IPS DF 6.9 (cell line): Measurements from ENCODE around the gene USP2.

Experiments
- DNase-seq: peaks from one replicate; pipeline ENCODE4 v3.0.0-alpha.2; 2013; ENCODE audit warnings: low read depth, low spot score
- H3K27ac ChIP-seq: one replicate; pipeline ENCODE4 v1.5.1; 2013; ENCODE audit warnings: low read length, control low read depth
- H3K27me3 ChIP-seq: 2 replicates; pipeline ENCODE4 v1.6.1; 2013; ENCODE audit warnings: mild to moderate bottlenecking, low read length; ENCODE audit not compliant: control insufficient read depth, insufficient read depth
- H3K36me3 ChIP-seq: 2 replicates; pipeline ENCODE4 v1.6.1; 2013; ENCODE audit warnings: low read length; ENCODE audit not compliant: control insufficient read depth, insufficient read depth
- H3K4me1 ChIP-seq: 2 replicates; pipeline ENCODE4 v1.6.1; 2013; ENCODE audit warnings: low read length; ENCODE audit not compliant: control insufficient read depth, insufficient read depth
- H3K4me3 ChIP-seq: 2 replicates; pipeline ENCODE4 v1.5.1; 2013; ENCODE audit warnings: mild to moderate bottlenecking, low read length
- H3K9me3 ChIP-seq: 2 replicates; pipeline ENCODE4 v1.6.1; 2013; ENCODE audit warnings: low read length, inconsistent platforms; ENCODE audit not compliant: control insufficient read depth, insufficient read depth
- WGBS: extraction: QIAGEN DNeasy Blood & Tissue Kit; methylation state at CpG from one replicate; pipeline ENCODE4 v1.1.7; 2013; ENCODE audit warnings: mixed read lengths, missing lambda C conversion rate; ENCODE audit not compliant: insufficient read length, insufficient coverage; 5-methylcytosine and 5-hydroxymethylcytosine counted together

The USP2 gene

GRCh38 chr11:119335091-119335654 lies 46.3 kb downstream of the USP2 start:
- Histone ChIP-seq H3K4me3 (peak overlapping the region; percentile 66; the same call in 1 of the 2 replicates), H3K27ac (no peak overlapping the region), H3K4me1 (peaks cover 13% of the 10 kb centered on the region), H3K36me3 (peaks cover 4% of the 10 kb centered on the region; the same call in 1 of the 2 replicates), H3K27me3 (peaks cover 4% of the 10 kb centered on the region), H3K9me3 (no peaks in the 10 kb centered on the region)
- DNase-seq = no peak
- no CpG with 5 or more reads among the region's 15 CpGs for WGBS

DNA sequence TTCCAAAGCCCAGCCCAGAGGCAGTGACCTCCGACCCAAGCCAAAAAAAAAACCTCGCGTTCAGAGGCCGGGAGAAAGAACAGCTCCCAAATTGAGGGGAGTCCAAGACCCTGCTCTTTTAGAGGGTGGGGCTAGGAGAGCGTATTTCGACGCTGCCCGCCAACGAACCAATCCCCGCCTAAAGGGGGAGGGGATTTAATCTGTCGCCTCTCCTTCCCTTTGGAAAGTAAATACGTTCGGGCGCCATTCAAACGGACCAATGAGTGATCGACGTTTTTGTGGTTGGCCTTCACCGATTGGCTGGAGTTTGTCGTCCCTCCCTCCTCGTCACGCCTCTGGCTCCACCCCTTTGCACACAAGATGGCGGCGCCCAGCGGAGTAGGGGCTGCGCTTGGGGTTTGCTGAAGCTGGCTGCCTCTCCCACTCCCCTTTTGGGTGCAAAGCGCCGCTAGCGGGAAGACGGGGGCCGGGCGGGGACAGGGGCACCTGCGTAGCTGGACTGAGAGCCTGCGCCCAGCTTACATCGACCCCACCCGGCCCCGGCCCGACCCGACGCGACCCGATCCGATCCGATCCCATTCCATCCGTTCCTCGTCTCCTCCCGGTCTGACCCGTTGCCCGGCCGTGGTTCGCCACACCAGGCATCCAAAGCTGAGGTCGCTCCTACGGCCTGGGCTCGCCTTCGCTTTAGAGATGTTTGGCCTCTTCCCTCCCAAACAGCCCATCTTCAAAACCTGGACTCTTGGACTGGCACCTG lies 47.1 kb downstream of the USP2 start, which contains the start of gene RNF26:
Gene RNF26 (plus strand): TSS at position 354 of the 757 bp plus-strand sequence. CDS start 596 bp downstream, outside the sequence.
- peaks cover 11% of the 10 kb centered on the region for H3K4me1 ChIP-seq
- peaks cover 3% of the 10 kb centered on the region for H3K27me3 ChIP-seq
- peak; percentile 98 for DNase-seq
- no peak within 1 kb of the TSS for H3K27ac ChIP-seq
- H3K4me3 ChIP-seq = peak within 1 kb of the TSS; percentile 66
- H3K9me3 ChIP-seq = no peaks in the 10 kb centered on the region
- WGBS = no CpG with 5 or more reads among the region's 54 CpGs
- H3K36me3 ChIP-seq = peaks cover 4% of the 10 kb centered on the region; the same call in 1 of the 2 replicates

DNA sequence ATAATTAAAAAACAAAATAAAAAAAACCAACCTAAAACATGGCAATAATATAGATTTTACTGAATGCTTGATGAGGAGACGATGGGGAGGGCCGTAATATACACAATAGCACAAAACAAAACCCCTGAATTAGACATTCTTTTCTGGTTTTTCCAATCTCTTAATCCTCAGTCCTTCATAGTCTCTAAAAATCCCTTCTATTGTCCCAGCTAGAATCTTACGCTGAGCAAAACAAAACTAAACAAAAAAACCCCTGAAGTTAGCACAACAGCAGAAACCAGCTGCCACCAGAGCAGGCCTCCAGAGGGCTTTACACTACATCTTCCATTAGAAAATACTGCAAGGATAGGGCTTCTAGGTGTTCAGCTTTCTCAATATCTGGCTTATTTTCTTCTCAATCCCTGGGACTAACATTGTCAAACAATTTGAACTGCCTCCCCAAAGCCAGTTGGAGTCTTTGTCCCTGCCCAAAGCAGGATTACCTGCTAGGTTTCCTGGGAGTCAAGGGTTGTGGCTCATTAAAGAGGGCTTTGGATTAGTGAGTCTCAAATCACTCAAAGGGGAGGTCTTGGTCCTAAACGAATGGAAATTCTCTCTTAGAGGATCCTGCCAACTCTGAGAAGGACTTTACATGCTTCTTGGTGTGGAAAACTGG lies 49.3 kb downstream of the USP2 start:
- peaks cover 4% of the 10 kb centered on the region; the same call in 1 of the 2 replicates for H3K36me3 ChIP-seq
- WGBS = no CpG with 5 or more reads among the region's 4 CpGs
- H3K27me3 ChIP-seq = no peaks in the 10 kb centered on the region
- no peak overlapping the region for H3K4me3 ChIP-seq
- no peak for DNase-seq
- no peak overlapping the region for H3K27ac ChIP-seq
- no peaks in the 10 kb centered on the region for H3K9me3 ChIP-seq
- H3K4me1 ChIP-seq = 0 out of 2 replicates have a peak, but pooled peaks cover 6% of the 10 kb centered on the region

- Histone ChIP-seq H3K4me1 (0 out of 2 replicates have a peak, but pooled peaks cover 3% of the 10 kb centered on the region), H3K4me3 (no peak overlapping the region), H3K27ac (no peak overlapping the region), H3K9me3 (no peaks in the 10 kb centered on the region), H3K27me3 (no peaks in the 10 kb centered on the region), H3K36me3 (no peaks in the 10 kb centered on the region)
- DNase-seq = no peak
- no CpG with 5 or more reads among the region's 1 CpG for WGBS
These were observed 51.3 kb downstream of the USP2 start for GRCh38 chr11:119330237-119330636.

DNA sequence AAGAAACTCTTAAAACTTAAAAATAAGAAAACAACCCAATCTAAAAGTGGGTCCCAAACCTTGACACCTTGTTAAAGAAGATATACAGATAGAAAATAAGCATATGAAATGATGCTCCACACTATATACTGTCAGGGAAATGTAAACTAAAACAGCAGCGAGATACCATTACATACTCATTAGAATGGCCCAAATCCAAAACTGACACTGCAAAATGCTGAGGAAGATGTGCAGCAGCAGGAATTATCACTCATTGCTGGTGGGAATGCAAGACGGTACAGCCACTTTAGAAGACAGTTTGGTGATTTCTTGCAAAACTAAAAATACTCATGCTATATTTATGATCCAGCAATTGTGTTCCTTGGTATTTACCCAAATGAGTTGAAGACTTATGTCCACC lies 52.2 kb downstream of the USP2 start:
- WGBS = no CpG with 5 or more reads among the region's 2 CpGs

GRCh38 chr11:119324189-119324588 lies 57.3 kb downstream of the USP2 start:
- no peak for DNase-seq
- no peaks in the 10 kb centered on the region for H3K9me3 ChIP-seq
- no peak overlapping the region for H3K4me3 ChIP-seq
- H3K36me3 ChIP-seq = no peaks in the 10 kb centered on the region
- peaks cover 6% of the 10 kb centered on the region; the same call in 1 of the 2 replicates for H3K4me1 ChIP-seq
- H3K27me3 ChIP-seq = no peaks in the 10 kb centered on the region; the same call in 1 of the 2 replicates
- WGBS = no CpG with 5 or more reads among the region's 4 CpGs
- H3K27ac ChIP-seq = no peak overlapping the region

More for the DNA sequence above, 52.2 kb downstream of the USP2 start:
- Histone ChIP-seq H3K4me1 (no peaks in the 10 kb centered on the region), H3K36me3 (no peaks in the 10 kb centered on the region), H3K4me3 (no peak overlapping the region), H3K9me3 (no peaks in the 10 kb centered on the region), H3K27ac (no peak overlapping the region), H3K27me3 (no peaks in the 10 kb centered on the region; the same call in 1 of the 2 replicates)
- no peak for DNase-seq

DNA sequence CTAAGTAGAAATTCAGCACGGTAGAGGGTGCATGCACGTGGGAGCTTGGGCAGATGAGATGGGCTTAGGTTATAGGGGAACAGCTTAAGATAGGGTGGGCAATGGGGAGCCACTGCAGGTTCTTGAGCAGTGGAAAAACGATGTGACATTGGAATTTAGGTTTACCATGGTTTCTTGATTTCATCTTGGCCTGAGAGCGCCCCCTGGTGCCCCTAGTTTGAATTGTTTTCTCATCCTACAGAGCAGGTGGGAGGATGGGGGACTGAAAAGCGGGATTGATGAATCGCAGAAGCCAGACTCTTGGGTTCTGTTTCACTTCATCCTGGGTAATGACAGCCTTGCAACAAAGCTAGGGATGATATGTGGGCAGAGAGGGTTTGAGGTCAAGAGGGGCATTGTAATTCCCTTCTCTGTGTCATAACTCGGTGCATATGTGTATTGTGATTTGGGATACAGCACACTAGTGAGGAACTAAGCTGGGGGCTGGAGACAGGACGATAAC lies 57.9 kb downstream of the USP2 start:
- Histone ChIP-seq H3K27me3 (no peaks in the 10 kb centered on the region; the same call in 1 of the 2 replicates), H3K4me3 (no peak overlapping the region), H3K36me3 (no peaks in the 10 kb centered on the region), H3K9me3 (no peaks in the 10 kb centered on the region), H3K4me1 (peaks cover 10% of the 10 kb centered on the region), H3K27ac (no peak overlapping the region)
- WGBS = no CpG with 5 or more reads among the region's 8 CpGs
- DNase-seq = no peak

DNA sequence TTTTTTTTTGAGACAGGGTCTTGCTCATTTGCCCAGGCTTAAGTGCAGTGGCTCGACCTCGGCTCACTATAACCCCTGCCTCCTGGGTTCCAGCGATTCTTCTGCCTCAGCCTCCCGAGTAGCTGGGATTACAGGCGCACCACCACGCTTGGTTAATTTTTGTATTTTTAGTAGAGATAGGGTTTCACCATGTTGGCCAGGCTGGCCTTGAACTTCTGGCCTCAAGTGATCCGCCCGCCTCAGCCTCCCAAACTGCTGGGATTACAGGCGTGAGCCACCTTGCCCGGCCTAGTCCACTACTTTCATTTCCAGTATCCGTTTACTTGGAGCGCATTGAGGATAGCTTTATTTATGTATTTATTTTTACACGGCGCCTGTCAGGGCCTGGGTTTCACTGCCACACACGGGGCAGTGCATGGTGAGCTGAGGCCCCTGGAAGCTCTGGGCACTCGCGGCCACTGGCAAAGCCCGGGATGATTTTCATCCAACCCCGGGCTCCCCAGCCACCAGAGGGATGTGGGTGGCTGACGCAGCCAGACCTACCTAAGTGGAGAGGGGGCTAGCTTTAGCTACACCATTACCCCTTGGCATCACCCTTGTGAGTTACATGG lies 58.5 kb downstream of the USP2 start:
- Histone ChIP-seq H3K36me3 (no peaks in the 10 kb centered on the region), H3K27ac (no peak overlapping the region), H3K4me3 (no peak overlapping the region), H3K4me1 (peaks cover 14% of the 10 kb centered on the region), H3K9me3 (no peaks in the 10 kb centered on the region), H3K27me3 (no peaks in the 10 kb centered on the region; the same call in 1 of the 2 replicates)
- no peak for DNase-seq
- no CpG with 5 or more reads among the region's 20 CpGs for WGBS

GRCh38 chr11:119322360-119322739 lies 59.1 kb downstream of the USP2 start:
- no peak for DNase-seq
- no peaks in the 10 kb centered on the region; the same call in 1 of the 2 replicates for H3K27me3 ChIP-seq
- WGBS = no CpG with 5 or more reads among the region's 6 CpGs
- no peak overlapping the region for H3K4me3 ChIP-seq
- no peaks in the 10 kb centered on the region for H3K36me3 ChIP-seq
- no peaks in the 10 kb centered on the region for H3K9me3 ChIP-seq
- peaks cover 17% of the 10 kb centered on the region for H3K4me1 ChIP-seq
- no peak overlapping the region for H3K27ac ChIP-seq
